Upper lobe of right lung (tissue), 1 donor: ENCODE data around the gene PRR5. TPM values are rescaled to one million over a fixed set of nuclear protein-coding genes. Genes with fewer than 3 reads are reported as not detected.

Experiments used
- ATAC-seq: fragments of 200-7000 bp; cut with Tn5 transposase; one replicate; pipeline ENCODE4 v1.9.1; 2020; ENCODE audit warnings: mild to moderate bottlenecking, moderate library complexity
- DNase-seq: peaks from one replicate; pipeline ENCODE4 v3.0.0-alpha.2; 2020
- H3K27ac ChIP-seq: fragments of 200-600 bp; one replicate; pipeline ENCODE4 v1.8.0; 2022
- H3K27me3 ChIP-seq: fragments of 200-600 bp; one replicate; pipeline ENCODE4 v1.8.0; 2022; ENCODE audit warnings: mild to moderate bottlenecking
- H3K36me3 ChIP-seq: fragments of 200-600 bp; one replicate; pipeline ENCODE4 v1.8.0; 2022
- H3K4me1 ChIP-seq: fragments of 200-600 bp; one replicate; pipeline ENCODE4 v1.8.0; 2022
- H3K4me3 ChIP-seq: fragments of 200-600 bp; one replicate; pipeline ENCODE4 v1.8.0; 2022; ENCODE audit warnings: mild to moderate bottlenecking
- H3K9me3 ChIP-seq: fragments of 200-600 bp; one replicate; pipeline ENCODE4 v1.8.0; 2022
- intact Hi-C: fragments of 100-400 bp; cut with DNase I; formaldehyde crosslinking; loops from one replicate; pipeline ENCODE4 v1.11.0; 2022
- total RNA-seq: library from RNA; stranded (reverse); fragmentation: NEBNext Ultra II Directional; extraction: Animal tissue kit (Norgen Biotek cat#: 25700); gene quantifications from one replicate; pipeline ENCODE4 v1.2.1, GENCODE V29; 2021
- TF ChIP-seq, protein P1 (sequence below): fragments of 200-600 bp; IDR thresholded peaks from one replicate; pipeline ENCODE4 v1.8.0; 2022; ENCODE audit warnings: antibody characterized with exemption
- donor health status: DM: no; HTN: yes; CAD: no; lungs with severe emphysema.

The PRR5 gene
- total RNA-seq, 1 donor from 2014 or later, result 13.6 TPM

DNA sequence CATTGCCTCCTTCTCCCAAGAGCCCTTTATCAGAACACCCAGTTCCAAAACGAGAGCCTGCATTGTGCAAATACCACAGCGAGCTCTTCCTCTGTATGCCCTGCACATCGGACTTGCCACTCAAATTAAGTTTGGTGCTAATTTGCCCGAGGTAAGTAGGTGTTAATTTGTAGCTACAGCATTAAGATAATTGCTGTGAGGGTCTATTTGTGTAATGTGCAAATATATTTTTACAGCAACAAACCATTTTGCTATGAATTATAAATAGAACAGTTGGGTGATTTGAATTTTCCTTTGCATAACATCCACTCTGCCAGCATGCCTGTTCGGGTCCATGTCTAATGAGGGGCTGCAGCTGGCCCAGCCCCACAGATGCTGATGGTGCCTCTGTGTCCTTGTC is 58.5 kb downstream of the PRR5 start:
- no peak for DNase-seq
- Histone ChIP-seq H3K27me3 (peaks cover 3% of the 10 kb centered on the region), H3K4me3 (no peak overlapping the region), H3K4me1 (no peaks in the 10 kb centered on the region), H3K27ac (no peak overlapping the region), H3K9me3 (no peaks in the 10 kb centered on the region), H3K36me3 (no peaks in the 10 kb centered on the region)
- intact Hi-C loops, result no loop called here
- TF ChIP-seq, protein P1, sequence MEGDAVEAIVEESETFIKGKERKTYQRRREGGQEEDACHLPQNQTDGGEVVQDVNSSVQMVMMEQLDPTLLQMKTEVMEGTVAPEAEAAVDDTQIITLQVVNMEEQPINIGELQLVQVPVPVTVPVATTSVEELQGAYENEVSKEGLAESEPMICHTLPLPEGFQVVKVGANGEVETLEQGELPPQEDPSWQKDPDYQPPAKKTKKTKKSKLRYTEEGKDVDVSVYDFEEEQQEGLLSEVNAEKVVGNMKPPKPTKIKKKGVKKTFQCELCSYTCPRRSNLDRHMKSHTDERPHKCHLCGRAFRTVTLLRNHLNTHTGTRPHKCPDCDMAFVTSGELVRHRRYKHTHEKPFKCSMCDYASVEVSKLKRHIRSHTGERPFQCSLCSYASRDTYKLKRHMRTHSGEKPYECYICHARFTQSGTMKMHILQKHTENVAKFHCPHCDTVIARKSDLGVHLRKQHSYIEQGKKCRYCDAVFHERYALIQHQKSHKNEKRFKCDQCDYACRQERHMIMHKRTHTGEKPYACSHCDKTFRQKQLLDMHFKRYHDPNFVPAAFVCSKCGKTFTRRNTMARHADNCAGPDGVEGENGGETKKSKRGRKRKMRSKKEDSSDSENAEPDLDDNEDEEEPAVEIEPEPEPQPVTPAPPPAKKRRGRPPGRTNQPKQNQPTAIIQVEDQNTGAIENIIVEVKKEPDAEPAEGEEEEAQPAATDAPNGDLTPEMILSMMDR, result no peak
- ATAC-seq, result no peak

DNA sequence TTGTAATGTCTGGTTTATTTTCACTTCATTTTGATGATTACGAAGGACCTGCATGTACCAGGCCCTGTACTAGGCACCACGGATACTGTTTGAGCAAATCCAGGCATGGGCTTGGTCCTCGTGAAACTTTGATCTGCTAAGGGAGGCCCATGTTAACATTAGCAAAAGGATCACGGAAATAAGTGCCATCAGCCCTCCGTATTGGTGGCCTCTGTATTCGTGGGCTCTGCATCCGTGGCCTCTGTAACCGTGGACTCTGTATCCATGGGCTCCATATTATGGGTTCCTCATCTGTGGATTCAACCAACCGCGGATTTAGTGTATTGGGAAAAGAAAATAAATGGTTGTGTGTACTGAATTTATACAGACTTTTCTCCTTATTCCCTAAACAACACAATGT is 59.0 kb downstream of the PRR5 start:
- TF ChIP-seq, protein P1, result no peak
- DNase-seq (no peak), ATAC-seq (no peak)
- no peaks in the 10 kb centered on the region for H3K27me3 ChIP-seq
- H3K4me1 ChIP-seq, result no peaks in the 10 kb centered on the region
- H3K36me3 ChIP-seq, result no peaks in the 10 kb centered on the region
- H3K27ac ChIP-seq, result no peak overlapping the region
- no peaks in the 10 kb centered on the region for H3K9me3 ChIP-seq
- intact Hi-C loops, result no loop called here
- H3K4me3 ChIP-seq, result no peak overlapping the region

DNA sequence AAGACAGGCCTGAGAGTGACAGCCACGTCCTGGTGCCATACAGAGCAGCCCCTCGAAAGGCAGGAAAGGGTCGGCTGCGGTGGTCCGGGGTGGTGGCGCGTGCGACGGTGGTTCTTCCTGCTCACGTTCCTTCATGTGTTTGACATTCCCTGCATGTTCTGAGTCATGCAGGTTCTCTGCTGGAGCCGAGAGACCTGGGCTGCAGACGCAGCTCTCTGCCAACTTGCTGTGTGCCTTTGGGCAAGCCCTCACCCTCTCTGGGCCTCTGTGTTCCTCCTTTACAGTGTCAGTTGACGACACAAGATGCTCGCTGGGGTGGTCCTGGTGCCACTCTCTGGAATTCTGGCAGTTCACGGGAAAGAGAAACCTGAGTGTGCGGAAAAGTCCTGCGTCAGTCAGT is 62.4 kb downstream of the PRR5 start:
- TF ChIP-seq, protein P1, result no peak
- DNase-seq (no peak), ATAC-seq (no peak)
- Histone ChIP-seq H3K4me3 (no peak overlapping the region), H3K27me3 (no peaks in the 10 kb centered on the region), H3K36me3 (no peaks in the 10 kb centered on the region), H3K27ac (no peak overlapping the region), H3K4me1 (no peaks in the 10 kb centered on the region), H3K9me3 (no peaks in the 10 kb centered on the region)
- intact Hi-C loops, result no loop called here

DNA sequence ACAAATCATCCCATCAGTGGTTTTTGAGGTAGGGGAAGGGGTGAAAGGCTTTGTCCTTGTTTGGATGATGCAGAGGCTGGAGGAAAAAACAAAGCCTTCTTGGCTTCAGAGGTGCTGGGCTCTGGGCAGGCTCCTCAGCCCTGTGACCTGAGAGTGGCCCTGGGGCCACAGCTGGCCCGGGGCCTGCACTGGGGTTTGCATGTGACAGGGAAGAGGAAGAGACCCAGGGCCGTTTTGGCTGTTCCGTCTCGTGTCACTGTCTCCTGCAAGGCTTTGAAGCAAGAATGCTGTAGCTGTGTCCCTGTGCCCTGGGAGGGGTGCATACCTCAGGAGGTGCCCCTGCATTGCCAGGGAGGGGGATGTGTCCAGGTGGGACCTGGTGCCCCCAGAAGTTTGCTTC is 63.0 kb downstream of the PRR5 start:
- no peak overlapping the region for H3K27ac ChIP-seq
- ATAC-seq, result peak; percentile 14
- H3K4me3 ChIP-seq, result no peak overlapping the region
- TF ChIP-seq, protein P1, result no peak
- no peaks in the 10 kb centered on the region for H3K9me3 ChIP-seq
- DNase-seq, result no peak
- no peaks in the 10 kb centered on the region for H3K4me1 ChIP-seq
- intact Hi-C loops, result no loop called here
- H3K36me3 ChIP-seq, result no peaks in the 10 kb centered on the region
- no peaks in the 10 kb centered on the region for H3K27me3 ChIP-seq

DNA sequence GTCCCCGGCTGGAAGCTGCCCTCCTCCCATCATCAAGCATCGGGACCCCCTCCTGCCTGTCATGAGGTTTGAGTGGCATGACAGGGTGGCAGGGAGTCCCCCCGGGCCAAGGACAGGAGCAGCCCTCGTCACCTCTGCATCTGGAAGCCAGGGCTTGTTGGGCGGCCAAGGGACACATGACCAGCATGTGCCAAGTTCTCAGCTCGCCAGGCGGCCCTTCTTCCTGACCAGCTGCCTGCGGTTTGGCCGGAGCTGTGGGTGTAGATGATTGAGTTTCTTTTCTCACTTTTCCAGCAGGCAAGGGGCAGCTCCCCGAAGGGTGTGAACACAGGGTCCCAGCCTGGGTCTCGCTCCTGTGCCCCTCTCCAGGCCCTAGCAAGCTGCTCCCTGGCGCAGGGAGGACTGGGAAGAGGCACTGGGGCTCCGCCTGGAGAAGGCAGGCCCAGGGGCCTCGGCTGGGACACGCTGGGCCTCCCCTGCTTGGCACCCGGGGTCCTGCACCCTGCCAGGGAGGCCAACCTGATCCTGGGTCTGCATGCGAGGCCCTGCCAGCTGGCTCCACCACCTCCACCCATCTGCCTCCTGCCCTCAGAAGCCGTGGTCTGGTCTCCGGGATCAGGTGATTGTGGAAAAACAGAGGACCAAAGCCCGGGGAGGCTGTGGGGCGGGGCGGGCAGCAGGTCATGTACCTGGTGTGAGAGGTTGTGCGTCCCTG is 63.7 kb downstream of the PRR5 start:
- no peaks in the 10 kb centered on the region for H3K9me3 ChIP-seq
- DNase-seq, result no peak
- peak; percentile 36 for ATAC-seq

More for the DNA sequence above, 63.7 kb downstream of the PRR5 start:
- Histone ChIP-seq H3K36me3 (no peaks in the 10 kb centered on the region), H3K4me1 (no peaks in the 10 kb centered on the region), H3K27ac (no peak overlapping the region), H3K4me3 (no peak overlapping the region), H3K27me3 (no peaks in the 10 kb centered on the region)
- TF ChIP-seq, protein P1, result no peak
- intact Hi-C loops, result no loop called here
